Liver (tissue), 9 donors: ENCODE measurements around the gene CYLD. TPM values are rescaled to one million over a fixed set of nuclear protein-coding genes. Genes with fewer than 3 reads are reported as not detected.

Source experiments
- DNase-seq: peaks from one replicate; pipeline ENCODE4 v3.0.0-alpha.2; 2017; ENCODE audit warnings: low spot score
- H3K27ac ChIP-seq, 2 donors: one replicate each; pipeline ENCODE4 v1.7.0; 2013; ENCODE audit warnings: inconsistent platforms in 2 of 2, low read length in 2 of 2, control low read depth in 1 of 2, low read depth in 1 of 2, mild to moderate bottlenecking in 1 of 2
- H3K27me3 ChIP-seq, 4 donors: one replicate each; pipeline versions ENCODE4 v1.6.1 to v1.7.0; 2013; ENCODE audit warnings: low read length in 3 of 4, inconsistent platforms in 1 of 4, mild to moderate bottlenecking in 1 of 4, moderate library complexity in 1 of 4; ENCODE audit not compliant: control insufficient read depth in 4 of 4, insufficient read depth in 4 of 4
- H3K36me3 ChIP-seq, 4 donors: one replicate each; pipeline versions ENCODE4 v1.6.1 to v1.7.0; 2013; ENCODE audit warnings: low read length in 3 of 4, mild to moderate bottlenecking in 3 of 4, low read depth in 1 of 4, moderate library complexity in 1 of 4; ENCODE audit not compliant: control insufficient read depth in 4 of 4, insufficient read depth in 3 of 4
- H3K4me1 ChIP-seq, 4 donors: one replicate each; pipeline versions ENCODE4 v1.6.1 to v1.7.0; 2013; ENCODE audit warnings: low read length in 3 of 4, mild to moderate bottlenecking in 3 of 4, moderate library complexity in 1 of 4; ENCODE audit not compliant: control insufficient read depth in 4 of 4, insufficient read depth in 4 of 4
- H3K4me3 ChIP-seq, 3 donors: one replicate each; pipeline versions ENCODE4 v1.6.1 to v1.7.0; 2013; ENCODE audit warnings: low read length in 3 of 3, control low read depth in 1 of 3, low read depth in 1 of 3, mild to moderate bottlenecking in 1 of 3
- H3K9ac ChIP-seq, 2 donors: one replicate each; pipeline ENCODE4 v1.7.0; 2013; ENCODE audit warnings: low read length in 2 of 2, mild to moderate bottlenecking in 2 of 2, moderate library complexity in 2 of 2, control low read depth in 1 of 2, low read depth in 1 of 2
- H3K9me3 ChIP-seq, 4 donors: one replicate each; pipeline versions ENCODE4 v1.6.1 to v1.7.0; 2013; ENCODE audit warnings: low read length in 3 of 4; ENCODE audit not compliant: control insufficient read depth in 4 of 4
- ATF3 ChIP-seq: IDR thresholded peaks from 2 replicates; pipeline ENCODE4 v1.6.1; 2016; ENCODE audit warnings: antibody characterized with exemption
- CTCF ChIP-seq: fragments of 150-350 bp; IDR thresholded peaks from 2 replicates; pipeline ENCODE4 v1.5.1; 2017; ENCODE audit warnings: improper control_type of control experiment, low read depth, low read length; ENCODE audit not compliant: missing input control
- EGR1 ChIP-seq, 2 donors: IDR thresholded peaks; 2 replicates each; pipeline ENCODE4 v1.6.1; 2016 to 2018; ENCODE audit warnings: antibody characterized with exemption in 2 of 2, low read depth in 2 of 2
- FOXA1 ChIP-seq: IDR thresholded peaks from 2 replicates; pipeline ENCODE4 v1.6.1; 2016; ENCODE audit warnings: antibody characterized with exemption
- FOXA2 ChIP-seq: IDR thresholded peaks from 2 replicates; pipeline ENCODE4 v1.6.1; 2016; ENCODE audit warnings: antibody characterized with exemption
- GABPA ChIP-seq, 2 donors: IDR thresholded peaks in 1 of 2; conservative IDR thresholded peaks in 1 of 2; 2 replicates each; pipeline ENCODE4 v1.6.1; 2016; ENCODE audit warnings: antibody characterized with exemption in 2 of 2, mild to moderate bottlenecking in 1 of 2, moderate library complexity in 1 of 2
- HNF4A ChIP-seq, 2 donors: conservative IDR thresholded peaks; 2 replicates each; pipeline ENCODE4 v1.6.1; 2016; ENCODE audit warnings: antibody characterized with exemption in 2 of 2, mild to moderate bottlenecking in 2 of 2
- HNF4G ChIP-seq: IDR thresholded peaks from 2 replicates; pipeline ENCODE4 v1.6.1; 2016; ENCODE audit warnings: antibody characterized with exemption
- JUND ChIP-seq, 2 donors: IDR thresholded peaks; 2 replicates each; pipeline ENCODE4 v1.6.1; 2016; ENCODE audit warnings: antibody characterized with exemption in 2 of 2
- MAX ChIP-seq: IDR thresholded peaks from 2 replicates; pipeline ENCODE4 v1.6.1; 2016; ENCODE audit warnings: antibody characterized with exemption
- REST ChIP-seq: IDR thresholded peaks from 2 replicates; pipeline ENCODE4 v1.6.1; 2016; ENCODE audit warnings: antibody characterized with exemption, mild to moderate bottlenecking
- RXRA ChIP-seq, 2 donors: IDR thresholded peaks; 2 replicates each; pipeline ENCODE4 v1.6.1; 2017 to 2018; ENCODE audit warnings: antibody characterized with exemption in 2 of 2, mild to moderate bottlenecking in 1 of 2
- SP1 ChIP-seq: IDR thresholded peaks from 2 replicates; pipeline ENCODE4 v1.6.1; 2018; ENCODE audit warnings: antibody characterized with exemption, mild to moderate bottlenecking
- YY1 ChIP-seq: IDR thresholded peaks from 2 replicates; pipeline ENCODE4 v1.6.1; 2016; ENCODE audit warnings: antibody characterized with exemption, mild to moderate bottlenecking
- WGBS: extraction: QIAGEN DNeasy Blood & Tissue Kit; methylation state at CpG from one replicate; pipeline ENCODE4 v1.1.7; 2013; 5-methylcytosine and 5-hydroxymethylcytosine counted together
- polyA plus RNA-seq, 2 donors: library from polyadenylated mRNA; stranded (reverse) in 1 of 2; unstranded in 1 of 2; fragments of 200-250 nt in 1 of 2; fragments of >200 nt in 1 of 2; fragmentation: Nextera tagmentation in 1 of 2; extraction: Ambion mirVana in 1 of 2; gene quantifications; one replicate each; pipeline versions ENCODE4 v1.2.1 to v1.2.3, GENCODE V29; 2013 to 2015
- total RNA-seq, 2 donors: library from RNA; depleted of rRNA; stranded (reverse); fragments of >200 nt; gene quantifications; one replicate each; pipeline ENCODE4 v1.2.3, GENCODE V29; 2014
- donor health status: healthy.
- donor health status: healthy.
- donor health status: healthy.
- donor health status: healthy.
- donor health status: healthy.

The CYLD gene
- total and polyA plus RNA-seq, 4 donors: 8.2 to 42.7 (median 13.8) TPM

GRCh38 chr16:50812876-50813466 is 71.1 kb downstream of the CYLD start:
- Histone ChIP-seq H3K27me3 (no peaks in the 10 kb centered on the region), H3K27ac (no peak overlapping the region), H3K4me1 (no peaks in the 10 kb centered on the region), H3K4me3 (no peak overlapping the region), H3K36me3 (no peaks in the 10 kb centered on the region), H3K9me3 (no peaks in the 10 kb centered on the region), H3K9ac (no peak overlapping the region)
- no peak for DNase-seq
- WGBS: 90% methylated on average over 9 of the region's 9 CpGs
- no peak for TF ChIP-seq MAX
- no peak for TF ChIP-seq RXRA (IDR thresholded peaks at IDR 0.05)
- TF ChIP-seq GABPA (IDR thresholded peaks at IDR 0.05 in 1 of 2, conservative IDR thresholded peaks at IDR 0.05 in 1 of 2): no peak
- no peak for TF ChIP-seq CTCF
- no peak for TF ChIP-seq SP1
- TF ChIP-seq YY1: no peak
- no peak for TF ChIP-seq FOXA2
- no peak for TF ChIP-seq JUND (IDR thresholded peaks at IDR 0.05)
- no peak for TF ChIP-seq ATF3
- no peak for TF ChIP-seq FOXA1
- TF ChIP-seq HNF4G: no peak

GRCh38 chr16:50814052-50814451 is 72.2 kb downstream of the CYLD start:
- WGBS: 87% methylated on average over 4 of the region's 4 CpGs
- Histone ChIP-seq H3K9ac (no peak overlapping the region), H3K4me3 (no peak overlapping the region), H3K27ac (no peak overlapping the region), H3K27me3 (no peaks in the 10 kb centered on the region), H3K9me3 (no peaks in the 10 kb centered on the region), H3K36me3 (no peaks in the 10 kb centered on the region), H3K4me1 (no peaks in the 10 kb centered on the region)
- TF ChIP-seq RXRA (IDR thresholded peaks at IDR 0.05) (no peak), CTCF (no peak), HNF4G (no peak), MAX (no peak), REST (no peak), HNF4A (conservative IDR thresholded peaks at IDR 0.05) (no peak), SP1 (no peak), GABPA (IDR thresholded peaks at IDR 0.05 in 1 of 2, conservative IDR thresholded peaks at IDR 0.05 in 1 of 2) (no peak), EGR1 (IDR thresholded peaks at IDR 0.05; ENCODE audit: low read depth in 2 of 2) (no peak), JUND (IDR thresholded peaks at IDR 0.05) (no peak), ATF3 (no peak)
- no peak for DNase-seq
